Astrocyte of the cerebellum (primary cell): Measurements from ENCODE around the gene LBHD2.

Experiments
- DNase-seq: peaks from one replicate; pipeline ENCODE4 v3.0.0-alpha.2; 2011; ENCODE audit warnings: low read depth
- H3K4me3 ChIP-seq: 2 replicates; pipeline ENCODE4 v1.5.1; 2011; ENCODE audit warnings: mild to moderate bottlenecking, low read depth, low read length, moderate library complexity
- in situ Hi-C: cut with HindIII; loops from 2 replicates; pipeline ENCODE4 v1.10.0; 2017; ENCODE audit warnings: low sequenced_read_pairs
- TF ChIP-seq, protein P1 (sequence below): IDR thresholded peaks from 2 replicates; pipeline ENCODE4 v1.5.1; 2012; ENCODE audit warnings: low read length, low read depth, moderate library complexity, mild to moderate bottlenecking; ENCODE audit errors: missing control alignments

The LBHD2 gene

DNA sequence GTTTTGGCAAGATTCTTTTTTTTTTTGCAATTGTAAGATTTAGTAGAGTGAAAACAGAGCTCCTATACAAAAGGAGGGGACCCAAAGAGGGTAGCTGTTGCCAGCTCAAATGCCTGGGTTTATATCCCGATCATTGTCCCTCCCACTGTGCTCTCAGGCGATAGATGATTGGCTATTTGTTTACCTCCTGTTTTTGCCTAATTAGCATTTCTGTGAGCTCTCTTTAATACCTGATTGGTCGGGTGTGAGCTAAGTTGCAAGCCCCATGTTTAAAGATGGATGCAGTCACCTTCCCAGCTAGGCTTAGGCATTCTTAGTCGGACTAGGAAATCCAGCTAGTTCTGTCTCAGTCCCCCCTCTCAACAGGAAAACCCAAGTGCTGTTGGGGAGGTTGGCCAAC, 12.4 kb downstream of the LBHD2 start:
- in situ Hi-C loops = no loop called here
- TF ChIP-seq, protein P1, sequence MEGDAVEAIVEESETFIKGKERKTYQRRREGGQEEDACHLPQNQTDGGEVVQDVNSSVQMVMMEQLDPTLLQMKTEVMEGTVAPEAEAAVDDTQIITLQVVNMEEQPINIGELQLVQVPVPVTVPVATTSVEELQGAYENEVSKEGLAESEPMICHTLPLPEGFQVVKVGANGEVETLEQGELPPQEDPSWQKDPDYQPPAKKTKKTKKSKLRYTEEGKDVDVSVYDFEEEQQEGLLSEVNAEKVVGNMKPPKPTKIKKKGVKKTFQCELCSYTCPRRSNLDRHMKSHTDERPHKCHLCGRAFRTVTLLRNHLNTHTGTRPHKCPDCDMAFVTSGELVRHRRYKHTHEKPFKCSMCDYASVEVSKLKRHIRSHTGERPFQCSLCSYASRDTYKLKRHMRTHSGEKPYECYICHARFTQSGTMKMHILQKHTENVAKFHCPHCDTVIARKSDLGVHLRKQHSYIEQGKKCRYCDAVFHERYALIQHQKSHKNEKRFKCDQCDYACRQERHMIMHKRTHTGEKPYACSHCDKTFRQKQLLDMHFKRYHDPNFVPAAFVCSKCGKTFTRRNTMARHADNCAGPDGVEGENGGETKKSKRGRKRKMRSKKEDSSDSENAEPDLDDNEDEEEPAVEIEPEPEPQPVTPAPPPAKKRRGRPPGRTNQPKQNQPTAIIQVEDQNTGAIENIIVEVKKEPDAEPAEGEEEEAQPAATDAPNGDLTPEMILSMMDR = no peak
- no peak overlapping the region for H3K4me3 ChIP-seq
- DNase-seq = no peak

DNA sequence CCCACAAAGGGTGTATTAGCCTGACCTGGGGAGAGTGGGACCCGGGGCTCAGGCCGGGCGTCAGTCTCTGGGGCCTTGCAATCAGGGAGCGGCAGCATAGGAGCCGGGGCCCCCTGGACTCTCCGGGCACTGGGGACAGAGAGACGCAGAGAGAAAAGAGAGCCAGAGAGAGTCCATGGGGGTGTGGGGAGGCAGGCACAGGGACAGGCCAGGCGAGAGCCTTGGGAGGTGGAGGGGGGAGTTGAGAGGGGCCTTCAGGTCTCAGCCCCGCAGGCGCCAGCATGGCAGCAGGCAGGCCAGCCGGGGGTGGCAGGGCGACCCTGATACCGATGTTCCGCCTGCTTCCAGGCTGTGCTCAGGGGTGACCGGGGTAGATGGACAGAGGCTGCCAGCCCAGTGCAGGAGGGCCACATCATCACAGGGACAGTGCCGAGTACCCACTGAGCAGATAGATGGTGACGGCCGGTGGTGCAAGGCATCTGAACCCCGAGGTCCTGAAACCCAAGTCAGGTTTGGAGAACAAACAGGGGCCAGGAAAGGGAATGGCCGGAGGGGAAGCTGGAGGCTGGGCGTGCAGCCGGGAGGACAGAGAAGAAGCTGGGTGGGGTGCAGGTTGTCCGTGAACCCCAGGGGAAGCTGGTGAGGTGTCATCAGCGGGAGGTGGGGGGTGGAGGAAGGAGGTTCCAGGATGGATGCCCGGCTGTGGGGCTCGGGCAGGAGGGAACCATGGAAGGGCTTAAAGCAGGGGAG, 13.4 kb downstream of the LBHD2 start:
- H3K4me3 ChIP-seq = no peak overlapping the region
- in situ Hi-C loops = no loop called here
- DNase-seq = no peak
- TF ChIP-seq, protein P1 = no peak

DNA sequence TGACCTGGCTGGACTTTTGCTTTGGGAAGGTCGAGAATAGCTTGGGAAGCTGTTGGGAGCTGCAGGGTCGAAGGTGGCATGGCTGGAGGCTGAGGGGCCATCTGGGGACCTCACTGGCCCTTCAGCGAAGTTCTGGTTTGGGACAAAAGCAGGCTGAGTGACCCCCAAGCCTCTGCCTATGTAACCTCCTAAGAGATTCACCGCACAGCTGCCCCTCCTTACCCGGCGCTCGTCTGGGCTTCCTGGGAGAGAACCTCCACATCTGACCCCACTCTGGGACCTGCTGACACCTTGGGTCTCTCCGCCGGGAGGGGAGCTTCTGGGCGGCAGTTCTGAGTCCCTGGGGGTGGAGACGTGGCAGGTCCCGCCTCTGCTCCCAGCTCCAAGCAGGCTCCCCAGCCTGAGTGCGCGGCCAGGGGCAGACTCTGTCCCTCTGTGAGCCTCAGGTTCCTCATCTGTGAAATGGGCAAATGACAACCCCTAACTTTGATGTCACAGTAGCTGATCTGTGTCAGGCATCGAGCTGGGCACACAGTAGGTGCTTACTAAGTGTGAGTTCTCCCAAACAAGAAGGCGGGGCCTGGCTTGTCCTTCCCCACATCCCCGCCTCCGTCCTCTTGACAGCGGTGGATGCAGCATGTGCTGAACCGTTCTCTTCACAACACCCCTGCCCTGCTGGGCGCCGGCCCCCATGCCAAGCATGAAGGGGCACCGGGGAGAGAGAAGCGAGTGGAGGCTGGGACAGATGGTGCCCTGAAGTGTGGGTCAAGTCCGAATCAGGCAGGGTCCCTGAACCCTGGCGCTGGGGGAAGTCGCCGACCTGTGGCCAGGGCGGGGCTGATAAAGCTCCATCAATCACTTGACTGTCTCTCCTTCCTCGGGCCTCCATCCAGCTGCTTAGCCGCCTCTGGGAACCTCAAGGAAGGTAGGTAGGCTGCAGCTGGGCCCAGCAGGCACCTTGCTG, 14.3 kb downstream of the LBHD2 start:
- H3K4me3 ChIP-seq = no peak overlapping the region
- in situ Hi-C loops = no loop called here
- DNase-seq = no peak
- TF ChIP-seq, protein P1 = no peak

DNA sequence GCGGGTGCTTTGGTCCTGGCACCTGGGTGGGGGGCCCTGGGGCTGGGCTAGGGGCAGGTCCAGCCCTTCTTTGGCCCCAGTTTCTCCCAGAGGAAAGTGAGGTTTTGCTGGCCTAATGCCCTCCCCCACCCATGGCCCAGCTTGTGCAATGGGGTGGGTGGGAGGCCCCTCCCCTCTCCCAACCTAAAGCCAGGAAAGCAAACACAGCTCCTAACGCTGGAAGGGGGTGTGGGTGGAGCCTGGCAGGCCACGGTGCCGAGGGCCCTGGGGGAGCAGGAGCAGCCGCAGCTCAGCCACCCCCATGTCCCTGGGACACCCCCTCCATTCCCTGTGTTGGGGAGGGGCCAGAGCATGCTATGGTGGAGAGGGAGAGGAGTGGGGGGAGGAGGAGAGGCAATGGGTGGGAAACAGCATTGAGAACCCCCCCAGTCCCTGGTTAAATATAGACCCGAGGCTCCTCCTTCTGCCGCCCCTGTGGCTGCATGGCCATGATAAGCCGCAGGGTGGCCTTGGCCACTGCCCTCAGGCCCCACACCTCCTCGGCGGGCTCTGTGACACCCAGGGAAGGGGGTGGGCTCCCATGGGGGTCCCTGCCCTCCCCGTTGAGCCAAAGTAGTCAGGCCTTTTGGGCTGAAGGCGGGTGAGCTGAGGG, 15.2 kb downstream of the LBHD2 start:
- no peak overlapping the region for H3K4me3 ChIP-seq
- TF ChIP-seq, protein P1 = no peak
- in situ Hi-C loops = no loop called here
- DNase-seq = no peak

DNA sequence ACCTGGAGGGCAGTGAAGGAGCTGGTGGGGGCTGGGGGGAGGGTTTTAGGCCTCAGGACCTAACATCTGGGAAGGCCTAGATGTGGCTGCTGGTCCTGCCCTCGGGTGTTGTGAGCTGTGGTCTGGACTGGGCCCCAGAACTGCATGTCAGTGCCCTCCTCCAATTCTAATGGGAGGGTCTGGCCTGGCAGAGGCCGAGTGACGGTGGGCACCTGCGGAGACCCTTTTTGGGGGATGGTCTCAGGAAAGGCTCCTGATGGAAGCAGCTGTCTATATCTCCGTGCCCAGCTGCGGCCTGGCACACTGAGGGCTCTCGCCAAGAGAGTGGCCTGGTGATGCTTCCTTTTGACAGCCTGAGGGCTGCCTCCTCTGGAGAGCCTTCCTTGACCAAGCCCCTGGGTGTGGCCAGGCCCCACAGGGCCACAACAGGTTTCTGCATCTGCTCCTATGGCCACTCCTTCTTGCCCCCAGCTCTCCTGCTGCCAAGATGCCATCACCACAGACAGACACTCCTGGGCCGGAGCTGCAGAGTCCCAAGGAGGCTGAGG, 15.8 kb downstream of the LBHD2 start:
- DNase-seq = no peak
- TF ChIP-seq, protein P1 = no peak

More for the DNA sequence above, 15.8 kb downstream of the LBHD2 start:
- no peak overlapping the region for H3K4me3 ChIP-seq
- in situ Hi-C loops = no loop called here
